Smooth muscle cell (in vitro differentiated cells): ENCODE results near the gene OLR1. TPM values are rescaled to one million over a fixed set of nuclear protein-coding genes. Genes with fewer than 3 reads are reported as not detected.

Experiments
- DNase-seq: peaks from one replicate; lab custom pipeline; 2025; ENCODE audit not compliant: unreplicated experiment; lab: John Stamatoyannopoulos, UW
- H2AFZ ChIP-seq: fragments of 200-600 bp; sonication (generic); 2 replicates; pipeline ENCODE4 v1.6.0; 2016; ENCODE audit warnings: antibody characterized with exemption, low read depth, mild to moderate bottlenecking
- H3F3A ChIP-seq: fragments of 200-600 bp; sonication (generic); 2 replicates; pipeline ENCODE4 v1.6.0; 2017; ENCODE audit warnings: antibody characterized with exemption, low read depth
- H3K27ac ChIP-seq: fragments of 200-600 bp; sonication (generic); 2 replicates; pipeline ENCODE4 v1.5.1; 2016; ENCODE audit warnings: low read depth, mild to moderate bottlenecking
- H3K27me3 ChIP-seq: fragments of 200-600 bp; sonication (generic); 2 replicates; pipeline ENCODE4 v1.6.1; 2016; ENCODE audit warnings: low read depth, mild to moderate bottlenecking
- H3K36me3 ChIP-seq: fragments of 200-600 bp; sonication (generic); 2 replicates; pipeline ENCODE4 v1.5.1; 2016; ENCODE audit warnings: low read depth
- H3K4me1 ChIP-seq: fragments of 200-600 bp; sonication (generic); 2 replicates; pipeline ENCODE4 v1.5.1; 2016; ENCODE audit warnings: low read depth
- H3K4me2 ChIP-seq: fragments of 200-600 bp; sonication (generic); 2 replicates; pipeline ENCODE4 v1.6.0; 2016; ENCODE audit warnings: mild to moderate bottlenecking
- H3K4me3 ChIP-seq: fragments of 200-600 bp; sonication (generic); 2 replicates; pipeline ENCODE4 v1.5.1; 2016; ENCODE audit warnings: mild to moderate bottlenecking
- H3K79me2 ChIP-seq: fragments of 200-600 bp; sonication (generic); 2 replicates; pipeline ENCODE4 v1.6.0; 2016; ENCODE audit warnings: low read depth, mild to moderate bottlenecking
- H3K9ac ChIP-seq: fragments of 200-600 bp; sonication (generic); 2 replicates; pipeline ENCODE4 v1.6.0; 2016; ENCODE audit warnings: low read depth
- H3K9me3 ChIP-seq: fragments of 200-600 bp; sonication (generic); replicated peaks from 2 replicates; pipeline ENCODE4 v1.5.1; 2016; ENCODE audit warnings: low read depth
- H4K20me1 ChIP-seq: fragments of 200-600 bp; sonication (generic); 2 replicates; pipeline ENCODE4 v1.6.0; 2016; ENCODE audit warnings: low read depth
- CTCF ChIP-seq: fragments of 200-600 bp; sonication (generic); IDR thresholded peaks from 2 replicates; pipeline ENCODE4 v1.5.1; 2017; ENCODE audit warnings: borderline replicate concordance, mild to moderate bottlenecking, antibody characterized with exemption; ENCODE audit not compliant: insufficient read depth, poor library complexity, severe bottlenecking
- WGBS: methylation state at CpG from one replicate; pipeline ENCODE4 v1.1.7; 2016; ENCODE audit warnings: low lambda C conversion rate; 5-methylcytosine and 5-hydroxymethylcytosine counted together
- polyA plus RNA-seq: library from polyadenylated mRNA; unstranded; fragments of >200 nt; fragmentation: Nextera tagmentation; extraction: Ambion mirVana; gene quantifications from 2 replicates; pipeline ENCODE4 v1.2.1, GENCODE V29; 2016
- total RNA-seq: library from RNA; depleted of rRNA; stranded (reverse); fragments of >200 nt; gene quantifications from 2 replicates; pipeline ENCODE4 v1.2.3, GENCODE V29; 2014

The OLR1 gene
- total and polyA plus RNA-seq, 2 experiments from 2014 or later = 5.4 to 7.4 TPM

- Histone ChIP-seq H3K4me2 (no peak within 1 kb of the TSS), H3K4me1 (no peaks in the 10 kb centered on the region), H3K36me3 (no peaks in the 10 kb centered on the region), H2AFZ (peak within 1 kb of the TSS; percentile 70), H3K9me3 (no peaks in the 10 kb centered on the region), H3K9ac (no peak within 1 kb of the TSS), H3K79me2 (no peaks in the 10 kb centered on the region), H3K27me3 (peaks cover 22% of the 10 kb centered on the region), H3F3A (peaks cover 7% of the 10 kb centered on the region), H3K27ac (no peak within 1 kb of the TSS), H3K4me3 (no peak within 1 kb of the TSS), H4K20me1 (no peaks in the 10 kb centered on the region)
- DNase-seq = no peak
- 30% methylated on average over 1 of the region's 1 CpG for WGBS
- no peak for TF ChIP-seq CTCF
These were observed 41.9 kb downstream of the OLR1 start, which contains the start of gene CLEC7A for GRCh38 chr12:10130042-10130441. CLEC7A (minus strand) TSS chr12:10130199; CDS start chr12:10130082, 117 bp downstream.

- no peak overlapping the region for H2AFZ ChIP-seq
- peaks cover 22% of the 10 kb centered on the region for H3K27me3 ChIP-seq
- no peaks in the 10 kb centered on the region for H3K79me2 ChIP-seq
- DNase-seq = no peak
- H3K9me3 ChIP-seq = no peaks in the 10 kb centered on the region
- no peak overlapping the region for H3K4me3 ChIP-seq
- no peak overlapping the region for H3K4me2 ChIP-seq
- no peaks in the 10 kb centered on the region for H4K20me1 ChIP-seq
- 84% methylated on average over 5 of the region's 5 CpGs for WGBS
- H3F3A ChIP-seq = peaks cover 7% of the 10 kb centered on the region
- H3K36me3 ChIP-seq = no peaks in the 10 kb centered on the region
- H3K9ac ChIP-seq = no peak overlapping the region
- no peak for TF ChIP-seq CTCF
- H3K27ac ChIP-seq = no peak overlapping the region
- no peaks in the 10 kb centered on the region for H3K4me1 ChIP-seq
These were observed 43.2 kb downstream of the OLR1 start for GRCh38 chr12:10128687-10129086.

- Histone ChIP-seq H3K9ac (no peak overlapping the region), H3F3A (no peaks in the 10 kb centered on the region), H3K4me1 (no peaks in the 10 kb centered on the region), H2AFZ (no peak overlapping the region), H4K20me1 (no peaks in the 10 kb centered on the region), H3K9me3 (no peaks in the 10 kb centered on the region), H3K79me2 (no peaks in the 10 kb centered on the region), H3K27ac (no peak overlapping the region), H3K4me2 (no peak overlapping the region), H3K27me3 (peaks cover 17% of the 10 kb centered on the region), H3K36me3 (no peaks in the 10 kb centered on the region), H3K4me3 (no peak overlapping the region)
- 74% methylated on average over 1 of the region's 1 CpG for whole genome bisulfite sequencing
- no peak for TF ChIP-seq CTCF
- DNase-seq = no peak
These were observed 45.5 kb downstream of the OLR1 start for GRCh38 chr12:10126413-10126812.

DNA sequence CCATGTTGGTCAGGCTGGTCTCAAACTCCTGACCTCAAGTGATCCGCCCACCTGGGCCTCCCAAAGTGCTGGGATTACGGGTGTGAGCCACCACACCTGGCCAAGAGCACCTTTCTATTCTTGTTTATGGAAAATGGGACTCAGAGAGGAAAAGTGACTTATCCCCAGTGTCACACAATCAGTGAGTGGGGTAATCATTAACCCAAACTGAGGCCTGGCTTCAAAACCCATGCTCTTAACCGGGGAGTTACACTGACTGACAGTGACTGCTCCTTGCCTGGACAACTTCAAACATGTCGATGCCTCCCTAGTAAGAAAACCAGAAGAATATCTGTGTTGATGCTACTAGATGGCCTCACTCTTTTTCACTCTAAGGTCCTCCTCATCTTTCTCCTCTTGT is 49.2 kb downstream of the OLR1 start:
- no peaks in the 10 kb centered on the region for H4K20me1 ChIP-seq
- H3K4me2 ChIP-seq = no peak overlapping the region
- H3K27ac ChIP-seq = no peak overlapping the region
- H3K79me2 ChIP-seq = no peaks in the 10 kb centered on the region
- 86% methylated on average over 4 of the region's 4 CpGs for WGBS
- H3K9me3 ChIP-seq = no peaks in the 10 kb centered on the region
- H3K9ac ChIP-seq = no peak overlapping the region
- H3K4me1 ChIP-seq = no peaks in the 10 kb centered on the region
- no peaks in the 10 kb centered on the region for H3F3A ChIP-seq
- DNase-seq = no peak
- H2AFZ ChIP-seq = no peak overlapping the region
- no peak for TF ChIP-seq CTCF
- no peak overlapping the region for H3K4me3 ChIP-seq
- peaks cover 12% of the 10 kb centered on the region for H3K27me3 ChIP-seq
- H3K36me3 ChIP-seq = no peaks in the 10 kb centered on the region
